Adrenal gland (tissue), 12 donors: ENCODE data around the gene GLT6D1. TPM values are rescaled to one million over a fixed set of nuclear protein-coding genes. Genes with fewer than 3 reads are reported as not detected.

Experiments used
- DNase-seq, 7 donors: peaks; one replicate each; pipeline ENCODE4 v3.0.0-alpha.2; 2019 to 2020
- H3K27ac ChIP-seq, 5 donors: fragments of 200-600 bp; sonication (generic) in 4 of 5; 1 replicate in 3 of 5; 2 replicates in 2 of 5; pipeline versions ENCODE4 v1.5.1 to v1.8.0; 2016 to 2020; ENCODE audit warnings: mild to moderate bottlenecking in 1 of 5
- H3K27me3 ChIP-seq: fragments of 200-600 bp; 2 replicates; pipeline ENCODE4 v1.8.0; 2021
- H3K36me3 ChIP-seq, 2 donors: fragments of 200-600 bp; replicated peaks in 1 of 2; 1 replicate in 1 of 2; 2 replicates in 1 of 2; pipeline versions ENCODE4 v1.5.1 to v1.8.0; 2018 to 2022
- H3K4me1 ChIP-seq, 2 donors: fragments of 200-600 bp; replicated peaks in 1 of 2; 1 replicate in 1 of 2; 2 replicates in 1 of 2; pipeline versions ENCODE4 v1.5.1 to v1.8.0; 2018 to 2021
- H3K4me3 ChIP-seq, 4 donors: fragments of 200-600 bp; sonication (generic) in 3 of 4; one replicate each; pipeline ENCODE4 v1.5.1; 2016 to 2018
- H3K9me3 ChIP-seq, 3 donors: fragments of 200-600 bp; sonication (generic) in 1 of 3; replicated peaks in 1 of 3; 1 replicate in 2 of 3; 2 replicates in 1 of 3; pipeline versions ENCODE4 v1.5.1 to v1.8.0; 2016 to 2021
- CTCF ChIP-seq, 6 experiments: fragments of 450-650 bp in 4 of 6; fragments of 200-600 bp in 2 of 6; sonication (generic) in 1 of 6; IDR thresholded peaks; 1 replicate in 5 of 6; 2 replicates in 1 of 6; pipeline versions ENCODE4 v1.5.1 to v1.8.0; 2016 to 2021; ENCODE audit warnings: antibody characterized with exemption in 6 of 6, mild to moderate bottlenecking in 2 of 6, moderate library complexity in 1 of 6
- POLR2A ChIP-seq, 2 donors: fragments of 450-650 bp; IDR thresholded peaks; one replicate each; pipeline ENCODE4 v1.6.1; 2017; ENCODE audit warnings: antibody characterized with exemption in 2 of 2, mild to moderate bottlenecking in 2 of 2, moderate library complexity in 1 of 2
- WGBS, 4 donors: extraction: QIAGEN DNeasy Blood & Tissue Kit in 2 of 4; methylation state at CpG; one replicate each; pipeline versions ENCODE4 v1.1.5 to v1.1.7; 2013 to 2017; 5-methylcytosine and 5-hydroxymethylcytosine counted together
- intact Hi-C, 2 donors: fragments of 100-400 bp; cut with DNase I; formaldehyde crosslinking; loops; one replicate each; pipeline versions ENCODE4 v1.14.1 to v1.15.0; 2022 to 2023
- polyA plus RNA-seq, 3 donors: library from polyadenylated mRNA; stranded (reverse); fragments of 200-250 nt in 2 of 3; fragments of 350-450 nt in 1 of 3; fragmentation: Illumina TruSeq in 1 of 3; extraction: RNeasy Lipid Tissue Mini Kit (QIAGEN cat#74804) in 1 of 3; gene quantifications; one replicate each; pipeline ENCODE4 v1.2.3, GENCODE V29; 2013 to 2014
- total RNA-seq, 9 donors: library from RNA; depleted of rRNA in 4 of 9; stranded (reverse); fragments of >200 nt in 4 of 9; fragments of 120-200 nt in 1 of 9; fragmentation: NEBNext Ultra II Directional in 1 of 9; extraction: Animal tissue kit (Norgen Biotek cat#: 25700) in 1 of 9; gene quantifications; one replicate each; pipeline versions ENCODE4 v1.1.0 to v1.2.4, GENCODE V29; 2013 to 2023
- donor health status: healthy with polysubstance abuse.
- donor health status: Bipolar disorder and iron deficiency.
- donor health status: DM: yes; HTN: yes; CAD: no.
- donor health status: DM: no; HTN: no; CAD: no.
- donor health status: DM: no; HTN: no; CAD: no.
- donor health status: DM: yes; HTN: yes; CAD: no.

Gene GLT6D1
- total and polyA plus RNA-seq, 12 donors: not detected

GRCh38 chr9:135615666-135616618 lies 23.4 kb downstream of the GLT6D1 start:
- DNase-seq: peak in 1 of 7 donors; percentile 27
- Histone ChIP-seq H3K9me3 (no peaks in the 10 kb centered on the region), H3K4me1 (no peaks in the 10 kb centered on the region), H3K27ac (no peak overlapping the region), H3K4me3 (no peak overlapping the region), H3K36me3 (no peaks in the 10 kb centered on the region), H3K27me3 (peaks cover 9% of the 10 kb centered on the region)
- intact Hi-C loops: no loop called here
- TF ChIP-seq CTCF (IDR thresholded peaks at IDR 0.05) (peak in 1 of 6 experiments; percentile 27), POLR2A (IDR thresholded peaks at IDR 0.05) (no peak)
- 68 to 85% (median 76%) methylated on average over 19 to 31 of the region's 31 CpGs for WGBS, 4 donors

- Histone ChIP-seq H3K36me3 (no peaks in the 10 kb centered on the region), H3K27me3 (peaks cover 9% of the 10 kb centered on the region), H3K4me1 (no peaks in the 10 kb centered on the region), H3K27ac (no peak overlapping the region), H3K9me3 (no peaks in the 10 kb centered on the region), H3K4me3 (no peak overlapping the region)
- 67 to 90% (median 83%) methylated on average over 19 to 29 of the region's 29 CpGs for WGBS, 4 donors
- intact Hi-C loops: no loop called here
- no peak for DNase-seq
- no peak for TF ChIP-seq POLR2A (IDR thresholded peaks at IDR 0.05)
- no peak for TF ChIP-seq CTCF (IDR thresholded peaks at IDR 0.05)
Observed at GRCh38 chr9:135614821-135615665, 24.3 kb downstream of the GLT6D1 start.

GRCh38 chr9:135613946-135614805 lies 25.2 kb downstream of the GLT6D1 start:
- no peak overlapping the region for H3K27ac ChIP-seq
- H3K4me3 ChIP-seq: no peak overlapping the region
- peaks cover 5% of the 10 kb centered on the region for H3K27me3 ChIP-seq
- H3K36me3 ChIP-seq: no peaks in the 10 kb centered on the region
- no peak for DNase-seq
- WGBS, 4 donors: 81 to 91% (median 86%) methylated on average over 7 to 34 of the region's 34 CpGs
- H3K9me3 ChIP-seq: no peaks in the 10 kb centered on the region
- H3K4me1 ChIP-seq: no peaks in the 10 kb centered on the region
- intact Hi-C loops: no loop called here
- TF ChIP-seq CTCF (IDR thresholded peaks at IDR 0.05): no peak
- no peak for TF ChIP-seq POLR2A (IDR thresholded peaks at IDR 0.05)
